Sigmoid colon (tissue), 7 donors: ENCODE data around the gene FAM98C. TPM values are rescaled to one million over a fixed set of nuclear protein-coding genes. Genes with fewer than 3 reads are reported as not detected.
"Not testable (repeated sequence)": the region's sequence is repeated elsewhere in the genome, so short reads cannot be mapped to it uniquely, and the experiment has no call there.

ENCODE experiments used
- DNase-seq: peaks from one replicate; pipeline ENCODE4 v3.0.0-alpha.2; 2019
- H3K27ac ChIP-seq, 4 donors: fragments of 200-600 bp; sonication (generic); one replicate each; pipeline ENCODE4 v1.5.1; 2016 to 2019; ENCODE audit warnings: mild to moderate bottlenecking in 1 of 4
- H3K27me3 ChIP-seq, 3 donors: fragments of 200-600 bp; sonication (generic); one replicate each; pipeline ENCODE4 v1.5.1; 2019; ENCODE audit warnings: mild to moderate bottlenecking in 1 of 3
- H3K36me3 ChIP-seq, 4 donors: fragments of 200-600 bp; sonication (generic); one replicate each; pipeline ENCODE4 v1.5.1; 2016 to 2019
- H3K4me1 ChIP-seq, 4 donors: fragments of 200-600 bp; sonication (generic); one replicate each; pipeline ENCODE4 v1.5.1; 2017 to 2019
- H3K4me3 ChIP-seq, 4 donors: fragments of 200-600 bp; sonication (generic); one replicate each; pipeline ENCODE4 v1.5.1; 2017 to 2019; ENCODE audit warnings: mild to moderate bottlenecking in 2 of 4, moderate library complexity in 1 of 4
- H3K9me3 ChIP-seq, 4 donors: fragments of 200-600 bp in 3 of 4; sonication (generic) in 3 of 4; one replicate each; pipeline versions ENCODE4 v1.5.1 to v1.6.1; 2013 to 2019
- EP300 ChIP-seq, 4 donors: sonication (generic); formaldehyde crosslinking; IDR thresholded peaks; one replicate each; pipeline ENCODE4 v1.6.1; 2017; ENCODE audit warnings: antibody characterized with exemption in 4 of 4
- POLR2A ChIP-seq, 2 donors: fragments of 450-650 bp; IDR thresholded peaks; one replicate each; pipeline ENCODE4 v1.6.1; 2016; ENCODE audit warnings: antibody characterized with exemption in 2 of 2, mild to moderate bottlenecking in 2 of 2, moderate library complexity in 2 of 2
- POLR2AphosphoS5 ChIP-seq, 4 donors: sonication (generic); formaldehyde crosslinking; IDR thresholded peaks; one replicate each; pipeline ENCODE4 v1.6.1; 2017; ENCODE audit warnings: antibody characterized with exemption in 4 of 4
- WGBS, 2 donors: extraction: QIAGEN DNeasy Blood & Tissue Kit; methylation state at CpG; one replicate each; pipeline ENCODE4 v1.1.7; 2013; 5-methylcytosine and 5-hydroxymethylcytosine counted together
- intact Hi-C: fragments of 100-400 bp; cut with DNase I; formaldehyde crosslinking; loops from one replicate; pipeline ENCODE4 v1.15.1; 2023
- polyA plus RNA-seq, 3 donors: library from polyadenylated mRNA; stranded (reverse); fragments of 200-250 nt; gene quantifications; one replicate each; pipeline ENCODE4 v1.2.3, GENCODE V29; 2013
- total RNA-seq, 4 donors: library from RNA; depleted of rRNA; stranded (reverse); fragments of >200 nt; gene quantifications; one replicate each; pipeline ENCODE4 v1.1.0, GENCODE V29; 2016
- TF ChIP-seq, protein P1 (sequence below), 4 experiments: fragments of 450-650 bp in 3 of 4; fragments of 200-600 bp in 1 of 4; IDR thresholded peaks; one replicate each; pipeline ENCODE4 v1.5.1; 2016 to 2019; ENCODE audit warnings: antibody characterized with exemption in 4 of 4, mild to moderate bottlenecking in 3 of 4, moderate library complexity in 2 of 4
- donor health status: healthy with polysubstance abuse.
- donor health status: Bipolar disorder and iron deficiency.
- donor health status: healthy.

Gene FAM98C
- total and polyA plus RNA-seq, 7 donors = 17.2 to 30.0 (median 26.1) TPM

DNA sequence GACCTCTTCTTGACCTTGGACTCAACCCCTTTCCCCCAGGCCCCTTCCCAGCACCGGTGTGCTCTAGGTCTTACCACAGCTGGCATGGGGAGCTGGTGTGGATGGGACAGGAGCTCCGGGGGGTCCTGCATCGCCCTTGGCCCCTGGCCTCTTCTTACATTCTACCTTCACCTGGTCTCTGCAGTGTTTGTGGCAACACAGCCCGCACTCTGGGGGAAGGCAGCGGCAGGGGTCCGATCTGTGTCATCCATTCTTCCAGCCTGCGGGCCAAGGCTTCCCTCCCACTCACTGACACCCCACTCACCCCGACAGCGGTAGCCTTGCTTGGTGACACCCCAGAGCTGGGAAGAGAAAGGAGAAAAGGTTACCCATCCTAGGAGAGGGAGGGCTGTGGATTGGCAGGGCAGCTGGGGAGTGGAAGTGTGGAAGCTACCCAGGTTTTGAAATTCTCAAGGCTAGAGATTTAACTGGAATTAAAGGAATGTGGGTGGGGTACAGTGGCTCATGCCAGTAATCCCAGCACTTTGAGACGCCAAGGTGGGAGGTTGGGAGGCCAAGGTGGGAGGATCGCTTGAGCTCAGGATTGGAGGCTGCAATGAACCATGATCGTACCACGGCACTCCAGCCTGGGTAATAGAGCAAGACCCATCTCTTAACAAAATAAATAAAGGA is 8.3 kb downstream of the FAM98C start:
- H3K27me3 ChIP-seq = peaks cover 0 to 7% (median 0%) of the 10 kb centered on the region in 3 donors
- H3K4me1 ChIP-seq = no peaks in the 10 kb centered on the region
- peaks cover 0 to 25% (median 11%) of the 10 kb centered on the region in 4 donors for H3K36me3 ChIP-seq
- no peak overlapping the region for H3K4me3 ChIP-seq
- WGBS, 2 donors = 88 to 89% methylated on average over 13 of the region's 13 CpGs
- H3K9me3 ChIP-seq = no peaks in the 10 kb centered on the region
- intact Hi-C loops = no loop called here
- no peak for DNase-seq
- TF ChIP-seq, protein P1, sequence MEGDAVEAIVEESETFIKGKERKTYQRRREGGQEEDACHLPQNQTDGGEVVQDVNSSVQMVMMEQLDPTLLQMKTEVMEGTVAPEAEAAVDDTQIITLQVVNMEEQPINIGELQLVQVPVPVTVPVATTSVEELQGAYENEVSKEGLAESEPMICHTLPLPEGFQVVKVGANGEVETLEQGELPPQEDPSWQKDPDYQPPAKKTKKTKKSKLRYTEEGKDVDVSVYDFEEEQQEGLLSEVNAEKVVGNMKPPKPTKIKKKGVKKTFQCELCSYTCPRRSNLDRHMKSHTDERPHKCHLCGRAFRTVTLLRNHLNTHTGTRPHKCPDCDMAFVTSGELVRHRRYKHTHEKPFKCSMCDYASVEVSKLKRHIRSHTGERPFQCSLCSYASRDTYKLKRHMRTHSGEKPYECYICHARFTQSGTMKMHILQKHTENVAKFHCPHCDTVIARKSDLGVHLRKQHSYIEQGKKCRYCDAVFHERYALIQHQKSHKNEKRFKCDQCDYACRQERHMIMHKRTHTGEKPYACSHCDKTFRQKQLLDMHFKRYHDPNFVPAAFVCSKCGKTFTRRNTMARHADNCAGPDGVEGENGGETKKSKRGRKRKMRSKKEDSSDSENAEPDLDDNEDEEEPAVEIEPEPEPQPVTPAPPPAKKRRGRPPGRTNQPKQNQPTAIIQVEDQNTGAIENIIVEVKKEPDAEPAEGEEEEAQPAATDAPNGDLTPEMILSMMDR (IDR thresholded peaks at IDR 0.05) = no peak
- no peak for TF ChIP-seq POLR2A (IDR thresholded peaks at IDR 0.05)
- TF ChIP-seq EP300 (IDR thresholded peaks at IDR 0.05) = no peak
- no peak for TF ChIP-seq POLR2AphosphoS5 (IDR thresholded peaks at IDR 0.05)
- no peak overlapping the region for H3K27ac ChIP-seq

DNA sequence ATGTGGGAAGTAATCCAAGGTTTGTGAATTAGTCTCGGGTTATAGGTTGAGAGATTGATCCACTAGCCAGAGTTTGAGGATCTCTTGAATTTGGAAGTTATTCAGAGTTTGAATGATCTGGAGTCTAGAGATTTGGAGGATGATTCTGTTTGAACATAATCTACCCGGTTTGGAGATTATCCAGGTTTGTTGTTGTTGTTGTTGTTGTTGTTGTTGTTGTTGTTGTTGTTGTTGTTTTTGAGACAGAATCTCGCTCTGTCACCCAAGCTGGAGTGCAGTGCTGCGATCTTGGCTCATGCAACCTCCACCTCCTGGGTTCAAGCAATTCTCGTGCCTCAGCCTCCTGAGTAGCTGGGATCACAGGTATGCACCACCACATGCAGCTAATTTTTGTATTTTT is 9.0 kb downstream of the FAM98C start:
- DNase-seq, H3K27ac ChIP-seq, H3K4me1 ChIP-seq, H3K4me3 ChIP-seq, H3K27me3 ChIP-seq, intact Hi-C loops, H3K9me3 ChIP-seq: not testable (repeated sequence)
- 74 to 89% methylated on average over 5 of the region's 5 CpGs for WGBS, 2 donors
- peaks cover 0 to 18% (median 9%) of the 10 kb centered on the region in 4 donors for H3K36me3 ChIP-seq

DNA sequence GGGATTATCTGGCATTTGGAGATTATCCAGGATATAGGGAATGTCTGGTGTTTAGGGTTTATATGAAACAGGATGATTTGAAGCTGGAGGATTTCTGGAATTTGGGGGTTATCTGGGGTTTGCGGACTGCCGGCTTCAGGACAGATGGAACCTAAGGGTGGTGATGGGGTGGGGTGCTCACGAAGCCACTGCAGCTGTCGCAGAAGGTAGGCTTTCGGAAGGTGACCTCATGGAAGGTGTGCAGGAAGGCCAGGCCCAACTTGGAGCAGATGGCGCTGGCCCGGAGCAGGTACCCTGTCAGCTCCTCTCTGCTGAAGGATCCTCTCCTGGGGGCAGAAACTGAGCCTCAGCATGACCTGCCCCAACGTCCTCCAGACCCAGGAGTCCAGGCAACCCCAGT is 9.6 kb downstream of the FAM98C start:
- intact Hi-C loops = no loop called here
- peaks cover 0 to 12% (median 3%) of the 10 kb centered on the region in 4 donors for H3K36me3 ChIP-seq
- H3K4me3 ChIP-seq = no peak overlapping the region
- TF ChIP-seq POLR2AphosphoS5 (IDR thresholded peaks at IDR 0.05) = no peak
- TF ChIP-seq, protein P1 (IDR thresholded peaks at IDR 0.05) = no peak
- TF ChIP-seq POLR2A (IDR thresholded peaks at IDR 0.05) = no peak
- TF ChIP-seq EP300 (IDR thresholded peaks at IDR 0.05) = no peak
- H3K27ac ChIP-seq = no peak overlapping the region
- 92 to 94% methylated on average over 8 of the region's 8 CpGs for WGBS, 2 donors
- H3K4me1 ChIP-seq = peaks cover 0 to 1% (median 0%) of the 10 kb centered on the region in 4 donors
- no peak for DNase-seq
- H3K27me3 ChIP-seq = peaks cover 0 to 16% (median 5%) of the 10 kb centered on the region in 3 donors
- H3K9me3 ChIP-seq = no peaks in the 10 kb centered on the region

DNA sequence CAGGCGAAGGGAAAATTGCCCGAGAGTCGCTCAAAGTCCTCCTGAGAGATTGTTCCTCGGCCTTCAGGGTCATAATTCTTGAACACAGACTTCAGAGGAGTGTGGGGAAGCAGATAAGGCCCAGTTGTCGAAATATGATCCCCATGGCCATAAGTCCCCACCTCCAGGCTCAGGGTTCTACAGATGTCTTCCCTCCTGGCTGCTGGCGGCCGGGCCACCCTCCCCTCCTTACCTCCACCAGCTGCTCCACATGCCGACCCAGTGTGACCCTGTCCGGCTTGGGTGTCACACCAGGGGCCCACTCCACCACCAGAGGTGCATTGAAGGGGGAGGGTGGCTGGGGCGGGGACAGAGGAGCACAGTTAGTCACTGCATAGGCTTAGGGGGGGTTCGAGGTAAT is 10.1 kb downstream of the FAM98C start:
- H3K27ac ChIP-seq = no peak overlapping the region
- H3K27me3 ChIP-seq = peaks cover 0 to 21% (median 9%) of the 10 kb centered on the region in 3 donors
- H3K4me1 ChIP-seq = peaks cover 0 to 6% (median 4%) of the 10 kb centered on the region in 4 donors
- 83 to 85% methylated on average over 11 of the region's 11 CpGs for WGBS, 2 donors
- no peak for DNase-seq
- no peak overlapping the region for H3K4me3 ChIP-seq
- peaks cover 0 to 7% (median 3%) of the 10 kb centered on the region in 4 donors for H3K36me3 ChIP-seq
- intact Hi-C loops = no loop called here
- no peaks in the 10 kb centered on the region for H3K9me3 ChIP-seq
- TF ChIP-seq POLR2AphosphoS5 (IDR thresholded peaks at IDR 0.05) (no peak), EP300 (IDR thresholded peaks at IDR 0.05) (no peak), POLR2A (IDR thresholded peaks at IDR 0.05) (no peak)
- TF ChIP-seq, protein P1 (IDR thresholded peaks at IDR 0.05) = no peak

DNA sequence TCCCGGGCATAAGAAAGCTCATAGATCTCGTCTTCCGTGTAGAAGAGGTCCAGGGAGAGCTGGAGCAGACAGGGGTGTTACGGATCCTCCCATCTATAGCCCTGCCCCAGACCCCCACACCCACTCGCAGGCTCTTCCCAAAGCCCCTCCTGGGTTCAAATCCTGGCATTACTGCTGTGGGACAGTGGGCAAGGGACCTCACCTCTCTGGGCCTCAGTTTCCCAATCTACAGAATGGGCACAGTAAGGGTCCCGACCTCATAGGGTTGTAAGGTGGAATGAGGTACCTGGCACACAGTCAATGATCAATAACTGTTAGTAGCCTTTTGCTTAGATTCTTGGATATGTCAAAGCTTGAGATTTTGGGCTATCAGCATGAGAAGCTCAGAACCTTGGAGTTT is 10.5 kb downstream of the FAM98C start:
- 90 to 93% methylated on average over 6 of the region's 6 CpGs for WGBS, 2 donors
- Histone ChIP-seq H3K4me3 (no peak overlapping the region), H3K9me3 (no peaks in the 10 kb centered on the region), H3K4me1 (peaks cover 0 to 11% (median 7%) of the 10 kb centered on the region in 4 donors), H3K36me3 (peaks cover 0 to 5% (median 1%) of the 10 kb centered on the region in 4 donors), H3K27me3 (peaks cover 4 to 25% (median 12%) of the 10 kb centered on the region in 3 donors), H3K27ac (no peak overlapping the region)
- intact Hi-C loops = no loop called here
- DNase-seq = no peak
- TF ChIP-seq, protein P1 (IDR thresholded peaks at IDR 0.05) = no peak
- TF ChIP-seq POLR2AphosphoS5 (IDR thresholded peaks at IDR 0.05) (no peak), EP300 (IDR thresholded peaks at IDR 0.05) (no peak), POLR2A (IDR thresholded peaks at IDR 0.05) (no peak)
